Thyroid gland (tissue), 4 donors: ENCODE measurements around the gene WWC1.

Source experiments
- POLR2A ChIP-seq, 2 donors: fragments of 450-650 bp; IDR thresholded peaks; one replicate each; pipeline ENCODE4 v1.6.1; 2017; ENCODE audit warnings: antibody characterized with exemption in 2 of 2, mild to moderate bottlenecking in 2 of 2, moderate library complexity in 1 of 2
- TF ChIP-seq, protein P1 (sequence below), 6 experiments: fragments of 200-600 bp in 3 of 6; fragments of 450-650 bp in 3 of 6; sonication (generic) in 3 of 6; IDR thresholded peaks; one replicate each; pipeline ENCODE4 v1.5.1; 2016 to 2019; ENCODE audit warnings: antibody characterized with exemption in 6 of 6, mild to moderate bottlenecking in 2 of 6, inconsistent platforms in 1 of 6, moderate library complexity in 1 of 6

DNA sequence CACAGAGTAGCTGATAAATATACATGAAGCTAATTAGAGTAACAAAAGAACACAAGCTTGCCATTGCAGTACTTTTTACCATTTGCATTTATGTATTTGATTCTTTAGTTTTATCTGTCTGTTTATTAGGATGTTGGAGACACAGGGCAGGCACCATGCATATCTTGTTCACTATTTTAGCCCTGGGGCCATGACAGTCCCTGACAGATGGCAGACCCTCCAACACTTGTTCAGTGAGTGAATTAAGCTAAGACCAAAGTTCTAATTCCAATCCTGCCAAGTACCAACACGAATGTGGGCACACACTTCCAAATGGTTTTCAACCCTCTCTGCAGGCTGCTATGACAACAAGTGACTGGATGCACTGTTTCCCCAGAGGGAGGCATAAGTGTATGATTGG, 182.9 kb downstream of the WWC1 start:
- TF ChIP-seq, protein P1, sequence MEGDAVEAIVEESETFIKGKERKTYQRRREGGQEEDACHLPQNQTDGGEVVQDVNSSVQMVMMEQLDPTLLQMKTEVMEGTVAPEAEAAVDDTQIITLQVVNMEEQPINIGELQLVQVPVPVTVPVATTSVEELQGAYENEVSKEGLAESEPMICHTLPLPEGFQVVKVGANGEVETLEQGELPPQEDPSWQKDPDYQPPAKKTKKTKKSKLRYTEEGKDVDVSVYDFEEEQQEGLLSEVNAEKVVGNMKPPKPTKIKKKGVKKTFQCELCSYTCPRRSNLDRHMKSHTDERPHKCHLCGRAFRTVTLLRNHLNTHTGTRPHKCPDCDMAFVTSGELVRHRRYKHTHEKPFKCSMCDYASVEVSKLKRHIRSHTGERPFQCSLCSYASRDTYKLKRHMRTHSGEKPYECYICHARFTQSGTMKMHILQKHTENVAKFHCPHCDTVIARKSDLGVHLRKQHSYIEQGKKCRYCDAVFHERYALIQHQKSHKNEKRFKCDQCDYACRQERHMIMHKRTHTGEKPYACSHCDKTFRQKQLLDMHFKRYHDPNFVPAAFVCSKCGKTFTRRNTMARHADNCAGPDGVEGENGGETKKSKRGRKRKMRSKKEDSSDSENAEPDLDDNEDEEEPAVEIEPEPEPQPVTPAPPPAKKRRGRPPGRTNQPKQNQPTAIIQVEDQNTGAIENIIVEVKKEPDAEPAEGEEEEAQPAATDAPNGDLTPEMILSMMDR (IDR thresholded peaks at IDR 0.05), result no peak
- no peak for TF ChIP-seq POLR2A (IDR thresholded peaks at IDR 0.05)
